DMS 273 (cell line): Measurements from ENCODE around the gene ALK.

Experiments used
- DNase-seq: peaks from one replicate; lab custom pipeline; 2025; ENCODE audit not compliant: unreplicated experiment; lab: John Stamatoyannopoulos, UW

ALK gene

GRCh38 chr2:29463181-29463900, 458.0 kb downstream of the ALK start:
- DNase-seq = no peak

DNA sequence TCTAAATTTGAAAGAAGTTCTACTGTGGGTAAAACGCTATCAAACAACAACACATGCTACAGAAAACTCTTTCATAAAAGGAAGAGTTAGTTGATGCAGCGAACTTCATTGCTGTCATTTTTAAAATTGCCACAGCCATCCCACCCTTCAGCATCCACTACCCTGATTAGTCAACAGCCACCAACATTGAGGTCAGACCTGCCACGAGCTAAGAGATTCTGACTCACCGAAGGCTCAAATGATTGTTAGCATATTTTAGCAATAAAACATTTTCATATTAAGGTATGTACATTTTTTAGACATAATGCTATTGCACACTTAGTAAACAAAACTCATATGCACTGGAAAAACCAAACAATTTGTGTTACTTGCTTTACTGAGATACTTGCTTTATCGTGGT, 459.1 kb downstream of the ALK start:
- DNase-seq = no peak

GRCh38 chr2:29460190-29460589, 461.2 kb downstream of the ALK start:
- no peak for DNase-seq

- DNase-seq = no peak
These were observed 461.8 kb downstream of the ALK start for GRCh38 chr2:29459445-29460179.

DNA sequence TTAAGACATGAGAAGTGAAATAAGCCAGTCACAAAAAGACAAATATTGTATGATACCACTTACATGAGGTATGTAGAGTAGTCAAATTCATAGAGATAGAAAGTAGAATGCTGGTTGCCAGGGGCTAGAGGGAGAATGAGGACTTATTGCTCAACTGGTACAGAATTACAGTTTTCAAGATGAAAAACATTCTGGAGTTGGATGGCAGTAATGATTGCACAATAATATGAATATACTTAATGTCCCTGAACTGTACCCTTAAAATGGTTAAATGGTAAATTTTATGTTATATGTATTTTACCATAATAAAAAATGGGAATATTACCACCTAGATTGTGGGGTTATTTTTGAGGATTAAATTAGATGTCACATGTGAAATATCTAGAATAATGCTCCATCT, 465.0 kb downstream of the ALK start:
- DNase-seq = no peak

DNA sequence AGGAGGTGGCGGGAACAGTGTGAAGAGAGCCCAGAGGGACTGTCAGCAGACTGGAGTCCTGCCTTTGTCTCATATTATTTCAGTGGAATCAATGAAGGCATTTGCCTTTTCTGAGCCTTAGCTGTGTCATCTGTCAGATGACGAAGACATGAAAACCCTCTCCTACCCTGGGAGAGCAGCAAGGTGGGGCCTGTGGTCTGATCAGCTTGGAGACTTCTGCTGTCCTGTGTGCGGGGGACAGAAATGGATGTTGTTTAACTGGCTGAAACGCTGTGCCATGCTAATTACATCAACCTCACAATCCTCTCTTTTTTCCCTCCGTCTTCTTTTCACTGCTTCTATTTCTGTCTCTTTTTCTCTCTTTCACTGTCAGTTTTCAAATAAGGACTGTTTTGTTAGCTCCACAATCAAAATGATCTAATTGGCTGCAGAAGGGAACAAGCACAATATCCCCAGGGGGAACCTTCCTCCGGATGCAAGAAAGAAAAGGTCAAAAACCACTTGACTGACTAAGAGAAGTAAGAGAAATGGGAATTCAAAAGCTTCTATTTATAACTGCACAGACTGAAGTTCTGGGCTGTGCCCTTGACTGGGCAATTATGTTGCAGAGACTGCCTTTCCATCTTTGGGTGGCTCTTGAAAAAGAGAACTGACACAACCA, 466.1 kb downstream of the ALK start:
- no peak for DNase-seq

DNA sequence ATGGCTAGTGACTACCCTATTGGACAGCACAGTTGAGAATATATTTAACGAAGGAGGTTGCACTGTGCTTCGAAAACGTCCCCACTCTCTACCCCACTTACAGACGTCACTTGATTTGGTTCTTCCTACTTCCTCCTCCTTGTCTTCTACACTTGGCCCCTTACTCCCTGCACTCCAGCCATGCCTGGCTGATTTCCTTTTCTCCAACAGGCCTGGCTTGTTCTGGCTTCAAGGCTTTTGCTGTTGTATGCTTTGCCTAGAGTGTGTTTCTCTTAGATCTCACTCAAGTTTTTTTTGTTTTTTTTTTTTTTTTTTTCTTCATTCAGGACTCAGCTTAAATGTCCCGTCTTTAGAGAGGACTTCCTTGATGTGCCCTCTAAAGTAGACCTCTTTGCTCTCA, 469.4 kb downstream of the ALK start:
- no peak for DNase-seq

GRCh38 chr2:29450596-29451222, 470.7 kb downstream of the ALK start:
- DNase-seq = no peak

DNA sequence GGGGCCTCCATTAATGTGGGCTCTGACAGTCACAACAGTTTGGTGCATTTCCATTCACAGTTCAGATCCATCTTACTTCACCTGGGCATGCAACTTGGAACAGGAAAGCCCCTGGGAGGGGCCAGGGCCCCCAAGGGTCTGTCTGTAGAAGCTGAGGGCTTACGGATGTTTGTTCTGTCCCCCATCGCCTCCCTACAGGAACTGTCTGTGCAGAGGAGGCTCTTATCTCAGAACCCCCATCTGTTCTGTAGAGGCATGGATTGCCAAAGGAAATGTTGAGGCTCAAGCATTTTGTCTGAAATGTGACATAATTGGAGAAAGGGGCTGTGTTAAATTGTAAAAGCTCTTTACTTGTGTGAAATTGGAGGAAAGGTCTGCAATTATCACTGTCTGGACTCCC, 471.9 kb downstream of the ALK start:
- DNase-seq = no peak

GRCh38 chr2:29448096-29448688, 473.2 kb downstream of the ALK start:
- peak; percentile 24 for DNase-seq

- no peak for DNase-seq
These were observed 473.9 kb downstream of the ALK start for GRCh38 chr2:29447513-29447912.

DNA sequence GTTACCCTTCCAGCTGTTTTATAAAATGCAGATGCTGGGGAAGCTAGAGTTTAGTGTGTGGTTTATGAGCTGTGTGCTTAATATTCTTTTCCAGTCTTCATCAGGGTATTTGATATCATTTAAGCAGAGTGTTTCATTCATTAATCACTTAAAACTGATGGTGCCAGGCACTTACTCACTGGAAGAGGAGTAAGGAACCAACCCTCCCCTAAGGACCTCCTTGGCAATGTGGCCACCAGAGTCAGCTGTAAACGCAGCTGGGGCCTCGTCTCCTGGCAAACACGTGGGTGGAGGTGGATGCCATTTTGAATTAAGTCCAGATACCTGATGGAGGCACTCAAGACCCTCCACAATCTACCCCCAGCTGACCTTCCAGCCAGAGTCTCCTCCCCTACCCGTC, 474.5 kb downstream of the ALK start:
- DNase-seq = no peak

- DNase-seq = no peak
These were observed 477.2 kb downstream of the ALK start for GRCh38 chr2:29444150-29444549.

DNA sequence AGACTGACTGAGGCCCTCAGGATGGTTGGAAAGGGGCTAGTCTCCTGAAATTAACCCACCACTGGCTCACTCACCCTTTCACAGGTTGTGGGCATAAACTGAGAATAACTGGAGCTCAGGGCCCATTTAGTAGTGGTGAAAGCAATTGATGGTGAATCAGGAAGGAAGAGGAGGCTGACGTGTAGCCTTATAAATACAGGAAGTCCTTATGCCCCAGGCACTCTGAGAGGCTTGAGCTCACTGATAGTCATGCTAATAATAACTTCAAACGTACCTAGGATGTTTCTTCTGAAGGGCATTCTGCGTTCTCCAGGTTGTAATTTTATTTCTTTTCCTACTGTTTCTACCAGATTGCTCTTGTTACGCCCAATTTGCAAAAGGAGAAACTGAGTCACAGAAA, 477.8 kb downstream of the ALK start:
- no peak for DNase-seq

GRCh38 chr2:29443151-29443550, 478.2 kb downstream of the ALK start:
- DNase-seq = peak; percentile 76

DNA sequence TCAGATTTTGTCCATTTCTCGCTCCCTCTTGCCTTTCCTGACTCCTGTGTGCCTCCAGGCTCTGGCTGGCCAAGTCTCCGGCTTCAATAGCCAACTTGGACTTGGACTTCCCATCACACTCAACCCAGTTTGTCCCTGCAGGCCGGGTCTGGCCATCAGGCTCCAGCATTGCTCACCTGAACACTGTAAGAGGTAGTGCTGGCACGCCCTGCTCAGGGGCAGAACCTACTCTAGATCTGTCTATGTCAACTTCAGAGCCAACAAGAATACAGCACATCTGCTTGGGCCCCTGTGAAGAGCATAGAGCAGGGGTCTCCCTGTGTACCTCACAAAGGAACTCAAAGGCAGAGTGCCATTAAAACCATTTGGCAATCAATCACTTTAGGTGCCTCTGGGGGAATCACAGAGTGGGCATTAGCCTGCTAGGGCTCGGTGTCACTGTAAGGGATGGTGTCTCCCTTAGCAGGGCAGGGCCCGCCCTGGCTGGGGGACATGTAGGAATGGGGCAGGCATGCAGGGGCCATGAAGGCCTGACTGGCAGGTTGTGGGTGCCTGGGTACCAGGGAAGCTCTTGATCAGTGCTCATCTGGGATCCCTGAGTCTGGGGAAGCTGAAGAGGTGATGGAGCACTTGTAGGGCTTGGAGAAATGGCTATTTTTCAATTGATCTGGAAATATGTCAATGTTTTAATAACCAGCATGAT, 480.3 kb downstream of the ALK start:
- DNase-seq = no peak

DNA sequence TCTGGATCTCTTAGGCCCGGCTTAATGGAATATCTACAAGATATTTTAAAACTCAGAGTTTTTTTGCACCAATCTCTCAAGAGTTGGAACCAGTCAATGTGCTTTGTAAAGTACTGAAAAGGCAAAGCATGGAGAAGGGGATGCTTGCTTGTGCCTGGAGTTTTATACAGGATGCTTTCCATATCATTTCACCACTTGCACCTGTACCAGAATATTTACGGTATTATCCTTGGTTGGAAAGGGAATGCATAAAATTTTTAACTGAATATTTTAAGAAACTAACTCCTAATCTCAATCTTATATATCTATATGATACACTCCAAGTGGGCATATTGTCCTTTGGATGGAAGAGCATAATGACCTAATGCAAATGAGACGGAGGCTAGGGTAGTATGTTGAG, 487.5 kb downstream of the ALK start:
- DNase-seq = no peak

GRCh38 chr2:29433128-29433527, 488.3 kb downstream of the ALK start:
- no peak for DNase-seq

GRCh38 chr2:29431485-29431884, 489.9 kb downstream of the ALK start:
- no peak for DNase-seq

DNA sequence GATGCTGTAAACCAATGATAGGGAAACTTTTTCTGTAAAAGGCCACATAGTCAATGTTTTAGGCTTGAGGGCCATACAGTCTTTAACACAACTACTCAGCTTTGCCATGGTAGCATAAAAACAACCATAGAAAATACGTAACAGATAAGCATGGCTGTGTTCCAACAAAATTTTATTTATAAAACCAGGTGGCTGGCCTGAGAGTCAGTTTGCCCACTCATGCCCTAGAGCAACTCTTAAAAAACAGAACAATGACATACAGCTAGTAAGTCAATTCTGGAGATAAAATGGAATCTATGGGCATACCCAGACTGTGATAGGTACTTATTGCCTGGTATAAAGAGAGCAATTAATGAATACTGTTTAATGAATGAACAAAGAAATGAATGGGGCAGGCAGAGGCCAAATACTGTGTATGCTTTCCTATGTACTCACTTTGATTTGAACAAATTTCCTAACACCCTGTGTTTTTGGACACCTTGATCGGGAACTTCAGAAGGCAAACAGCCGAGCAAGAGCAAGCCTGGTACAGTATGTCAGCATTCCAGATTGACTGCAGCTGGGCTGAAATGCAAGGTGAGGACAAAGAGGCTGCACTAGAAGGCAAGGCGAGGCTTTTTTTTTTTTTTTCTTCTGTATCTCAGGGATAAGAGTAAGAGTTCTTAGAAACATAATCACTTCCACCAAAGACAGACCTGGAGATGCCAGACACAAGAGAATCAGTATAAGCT, 490.8 kb downstream of the ALK start:
- no peak for DNase-seq
